Superior temporal gyrus (tissue), 1 donor: Measurements from ENCODE around the gene NTN4.
"Not testable (repeated sequence)": the region's sequence is repeated elsewhere in the genome, so short reads cannot be mapped to it uniquely, and the experiment has no call there.

ENCODE experiments used
- DNase-seq: peaks from one replicate; pipeline ENCODE4 v3.0.0-alpha.2; 2016; ENCODE audit errors: extremely low spot score

The NTN4 gene

GRCh38 chr12:95796225-95796981, 5.8 kb upstream of the NTN4 start:
- DNase-seq, result no peak

GRCh38 chr12:95790917-95791849, 619 bp upstream of the NTN4 start:
- DNase-seq, result no peak

- DNase-seq, result no peak
Measured at GRCh38 chr12:95789126-95790032, 1.2 kb downstream of the NTN4 start.

- no peak for DNase-seq
Measured at GRCh38 chr12:95788637-95789036, 1.9 kb downstream of the NTN4 start.

GRCh38 chr12:95787274-95787818, 3.2 kb downstream of the NTN4 start:
- no peak for DNase-seq

GRCh38 chr12:95784915-95785314, 5.6 kb downstream of the NTN4 start:
- no peak for DNase-seq

- no peak for DNase-seq
Measured at GRCh38 chr12:95784286-95784685, 6.3 kb downstream of the NTN4 start.

- not testable (repeated sequence) for DNase-seq
Measured at GRCh38 chr12:95775466-95775865, 15.1 kb downstream of the NTN4 start.

- no peak for DNase-seq
Measured at GRCh38 chr12:95774311-95775045, 16.1 kb downstream of the NTN4 start.

GRCh38 chr12:95773320-95773719, 17.2 kb downstream of the NTN4 start:
- DNase-seq, result no peak

GRCh38 chr12:95767703-95768102, 22.9 kb downstream of the NTN4 start:
- DNase-seq, result no peak

- no peak for DNase-seq
Measured at GRCh38 chr12:95766356-95767019, 24.1 kb downstream of the NTN4 start.

GRCh38 chr12:95764848-95765247, 25.7 kb downstream of the NTN4 start:
- no peak for DNase-seq

GRCh38 chr12:95763809-95764253, 26.7 kb downstream of the NTN4 start:
- no peak for DNase-seq

- no peak for DNase-seq
Measured at GRCh38 chr12:95762123-95762785, 28.3 kb downstream of the NTN4 start.

- DNase-seq, result no peak
Measured at GRCh38 chr12:95760371-95760770, 30.2 kb downstream of the NTN4 start.

- DNase-seq, result no peak
Measured at GRCh38 chr12:95759718-95760117, 30.8 kb downstream of the NTN4 start.

- DNase-seq, result no peak
Measured at GRCh38 chr12:95759039-95759438, 31.5 kb downstream of the NTN4 start.

- DNase-seq, result no peak
Measured at GRCh38 chr12:95756362-95756761, 34.2 kb downstream of the NTN4 start.
